Natural killer cell (primary cell): ENCODE results near the gene PLCB1. TPM values are rescaled to one million over a fixed set of nuclear protein-coding genes. Genes with fewer than 3 reads are reported as not detected.

Experiments used
- ATAC-seq, 3 donors: fragments of 150-1000 bp in 2 of 3; fragments of 200-7000 bp in 1 of 3; cut with Tn5 transposase; 1 replicate in 1 of 3; 2 replicates in 2 of 3; pipeline ENCODE4 v1.10.0; 2021; ENCODE audit warnings: mild to moderate bottlenecking in 2 of 3, moderate library complexity in 2 of 3
- DNase-seq, 2 donors: peaks; one replicate each; pipeline versions ENCODE4 v3.0.0 to v3.0.0-alpha.2; 2013 to 2021; ENCODE audit warnings: mixed read lengths in 1 of 2
- H3K27ac ChIP-seq: one replicate; pipeline ENCODE4 v1.5.1; 2013; ENCODE audit warnings: mild to moderate bottlenecking, low read length
- H3K27me3 ChIP-seq: one replicate; pipeline ENCODE4 v1.6.1; 2013; ENCODE audit warnings: low read length; ENCODE audit not compliant: control insufficient read depth, insufficient read depth
- H3K36me3 ChIP-seq: one replicate; pipeline ENCODE4 v1.6.1; 2013; ENCODE audit warnings: low read length; ENCODE audit not compliant: control insufficient read depth, insufficient read depth
- H3K4me1 ChIP-seq: one replicate; pipeline ENCODE4 v1.6.1; 2013; ENCODE audit warnings: low read length; ENCODE audit not compliant: control insufficient read depth, insufficient read depth
- H3K4me3 ChIP-seq: one replicate; pipeline ENCODE4 v1.5.1; 2013; ENCODE audit warnings: low read length
- H3K9me3 ChIP-seq: one replicate; pipeline ENCODE4 v1.6.1; 2013; ENCODE audit warnings: low read length; ENCODE audit not compliant: control insufficient read depth, insufficient read depth
- H3K27ac Mint-ChIP-seq, 2 donors: one replicate each; pipeline ENCODE4 v1.8.0; 2022; ENCODE audit warnings: mild to moderate bottlenecking in 2 of 2, mixed read lengths in 2 of 2, moderate library complexity in 1 of 2
- H3K27me3 Mint-ChIP-seq, 2 donors: one replicate each; pipeline ENCODE4 v1.8.0; 2022; ENCODE audit warnings: low read depth in 2 of 2, mixed read lengths in 2 of 2
- H3K36me3 Mint-ChIP-seq: one replicate; pipeline ENCODE4 v1.8.0; 2022; ENCODE audit warnings: mixed read lengths
- H3K4me1 Mint-ChIP-seq, 2 donors: one replicate each; pipeline ENCODE4 v1.8.0; 2022; ENCODE audit warnings: mixed read lengths in 2 of 2
- H3K4me3 Mint-ChIP-seq: one replicate; pipeline ENCODE4 v1.8.0; 2022; ENCODE audit warnings: mild to moderate bottlenecking, moderate library complexity, mixed read lengths
- H3K9me3 Mint-ChIP-seq, 2 donors: one replicate each; pipeline ENCODE4 v1.8.0; 2022; ENCODE audit warnings: mixed read lengths in 2 of 2
- CTCF ChIP-seq: fragments of 200-600 bp; IDR thresholded peaks from one replicate; pipeline ENCODE4 v1.8.0; 2022; ENCODE audit warnings: antibody characterized with exemption
- WGBS: methylation state at CpG from one replicate; pipeline ENCODE4 v1.1.7; 2013; ENCODE audit warnings: missing lambda C conversion rate; ENCODE audit not compliant: insufficient coverage; 5-methylcytosine and 5-hydroxymethylcytosine counted together
- intact Hi-C: fragments of 100-400 bp; cut with micrococcal nuclease; formaldehyde crosslinking; loops from one replicate; pipeline ENCODE4 v1.14.2; 2022
- total RNA-seq, 4 donors: library from RNA; stranded (reverse); fragments of 120-200 nt in 1 of 4; gene quantifications; one replicate each; pipeline versions ENCODE4 v1.2.3 to v1.2.4, GENCODE V29; 2013 to 2022

Gene PLCB1
- total RNA-seq, 3 donors from 2014 or later (not counting 1 experiment from before 2014, with no cell fraction given): 48.7 to 66.2 (median 57.7) TPM

GRCh38 chr20:8670893-8671215 is 538.8 kb downstream of the PLCB1 start:
- WGBS: 76% methylated on average over 3 of the region's 3 CpGs
- H3K27ac Mint-ChIP-seq: no peak overlapping the region
- H3K36me3 Mint-ChIP-seq: peaks cover 11% of the 10 kb centered on the region
- H3K4me3 Mint-ChIP-seq: no peak overlapping the region
- TF ChIP-seq CTCF: no peak
- no peaks in the 10 kb centered on the region for H3K27me3 ChIP-seq
- no peak overlapping the region for H3K27ac ChIP-seq
- DNase-seq: no peak
- H3K4me3 ChIP-seq: no peak overlapping the region
- peaks cover 3% of the 10 kb centered on the region for H3K36me3 ChIP-seq
- no peaks in the 10 kb centered on the region for H3K9me3 ChIP-seq
- no peaks in the 10 kb centered on the region for H3K4me1 ChIP-seq
- no peaks in the 10 kb centered on the region for H3K27me3 Mint-ChIP-seq
- no peaks in the 10 kb centered on the region for H3K9me3 Mint-ChIP-seq
- H3K4me1 Mint-ChIP-seq: peaks cover 13 to 14% of the 10 kb centered on the region in 2 donors
- intact Hi-C loops: no loop called here
- ATAC-seq: no peak

GRCh38 chr20:8671370-8671961 is 539.4 kb downstream of the PLCB1 start:
- H3K27ac Mint-ChIP-seq: no peak overlapping the region
- 95% methylated on average over 6 of the region's 7 CpGs for WGBS
- Histone ChIP-seq H3K27me3 (no peaks in the 10 kb centered on the region), H3K4me3 (no peak overlapping the region), H3K9me3 (no peaks in the 10 kb centered on the region), H3K36me3 (peaks cover 3% of the 10 kb centered on the region), H3K4me1 (no peaks in the 10 kb centered on the region), H3K27ac (no peak overlapping the region)
- ATAC-seq: no peak
- H3K9me3 Mint-ChIP-seq: no peaks in the 10 kb centered on the region
- H3K4me1 Mint-ChIP-seq: peaks cover 13 to 14% of the 10 kb centered on the region in 2 donors
- no peaks in the 10 kb centered on the region for H3K27me3 Mint-ChIP-seq
- H3K36me3 Mint-ChIP-seq: peaks cover 11% of the 10 kb centered on the region
- DNase-seq: no peak
- intact Hi-C loops: no loop called here
- no peak overlapping the region for H3K4me3 Mint-ChIP-seq
- no peak for TF ChIP-seq CTCF

- intact Hi-C loops: no loop called here
- Histone ChIP-seq H3K4me1 (no peaks in the 10 kb centered on the region), H3K27me3 (no peaks in the 10 kb centered on the region), H3K4me3 (no peak overlapping the region), H3K27ac (no peak overlapping the region), H3K36me3 (peaks cover 3% of the 10 kb centered on the region), H3K9me3 (no peaks in the 10 kb centered on the region)
- DNase-seq (no peak), ATAC-seq (no peak)
- no peak for TF ChIP-seq CTCF
- 97% methylated on average over 2 of the region's 2 CpGs for WGBS
- Mint-ChIP-seq H3K4me3 (no peak overlapping the region), H3K27ac (no peak overlapping the region), H3K4me1 (peaks cover 13 to 14% of the 10 kb centered on the region in 2 donors), H3K27me3 (no peaks in the 10 kb centered on the region), H3K36me3 (peaks cover 17% of the 10 kb centered on the region), H3K9me3 (no peaks in the 10 kb centered on the region)
These were observed 541.0 kb downstream of the PLCB1 start for GRCh38 chr20:8673116-8673515.

- ATAC-seq: no peak
- Mint-ChIP-seq H3K36me3 (peaks cover 17% of the 10 kb centered on the region), H3K27me3 (no peaks in the 10 kb centered on the region), H3K27ac (no peak overlapping the region), H3K9me3 (no peaks in the 10 kb centered on the region), H3K4me3 (no peak overlapping the region), H3K4me1 (no peaks in the 10 kb centered on the region)
- Histone ChIP-seq H3K4me1 (no peaks in the 10 kb centered on the region), H3K4me3 (no peak overlapping the region), H3K27me3 (no peaks in the 10 kb centered on the region), H3K27ac (no peak overlapping the region), H3K36me3 (peaks cover 3% of the 10 kb centered on the region), H3K9me3 (no peaks in the 10 kb centered on the region)
- WGBS: 96% methylated on average over 10 of the region's 10 CpGs
- TF ChIP-seq CTCF: no peak
- intact Hi-C loops: no loop called here
- no peak for DNase-seq
These were observed 543.8 kb downstream of the PLCB1 start for GRCh38 chr20:8675896-8676295.
